Endothelial cell of umbilical vein (primary cell): ENCODE data around the gene MTCL1. TPM values are rescaled to one million over a fixed set of nuclear protein-coding genes. Genes with fewer than 3 reads are reported as not detected.

Experiments
- BruUV-seq: library from RNA; stranded (reverse); fragments of 400-500 nt; replicated peaks from 2 replicates; lab custom pipeline; 2021; lab: Mats Ljungman, UMichigan
- CTCF ChIA-PET: fragments of 300-600, 350-600 bp; sonication (Branson Sonifier 250); formaldehyde crosslinking; loops from one replicate; lab custom pipeline; 2021; ENCODE audit warnings: antibody characterized with exemption, inconsistent platforms; lab: Charles Lee
- POLR2A ChIA-PET: fragments of 300-600, 350-600 bp; sonication (Branson Sonifier 250); formaldehyde crosslinking; loops from one replicate; lab custom pipeline; 2021; ENCODE audit warnings: antibody characterized with exemption, inconsistent platforms; lab: Charles Lee
- DNase-seq: peaks from one replicate; pipeline ENCODE4 v3.0.0-alpha.2; 2011; ENCODE audit warnings: low read depth, low spot score
- FAIRE-seq: peaks from 2 replicates; lab custom pipeline; 2011; peaks lifted over from hg19 to GRCh38; lab: Jason Lieb, UNC
- H2AFZ ChIP-seq: 2 replicates; pipeline ENCODE4 v1.6.0; 2012; ENCODE audit warnings: low read depth, low read length, control low read depth, inconsistent platforms
- H3K27ac ChIP-seq: 2 replicates; pipeline ENCODE4 v1.5.1; 2011; ENCODE audit warnings: low read depth, mild to moderate bottlenecking, control low read depth, low read length, moderate library complexity; ENCODE audit not compliant: insufficient read depth
- H3K27me3 ChIP-seq, 2 experiments: 2 replicates each; pipeline versions ENCODE4 v1.6.0 to v1.6.1; 2011; ENCODE audit warnings: low read length in 2 of 2, mixed read lengths in 1 of 2; ENCODE audit not compliant: control insufficient read depth in 2 of 2, insufficient read depth in 2 of 2
- H3K36me3 ChIP-seq, 2 experiments: 2 replicates in 1 of 2; 3 replicates in 1 of 2; pipeline ENCODE4 v1.5.1; 2011; ENCODE audit warnings: low read length in 2 of 2, mild to moderate bottlenecking in 1 of 2, moderate library complexity in 1 of 2; ENCODE audit not compliant: control insufficient read depth in 2 of 2, insufficient read depth in 2 of 2; ENCODE audit errors: extremely low read depth in 1 of 2
- H3K4me1 ChIP-seq: 3 replicates; pipeline ENCODE4 v1.5.1; 2011; ENCODE audit warnings: mild to moderate bottlenecking, low read length; ENCODE audit not compliant: control insufficient read depth, insufficient read depth; ENCODE audit errors: extremely low read depth
- H3K4me2 ChIP-seq: 2 replicates; pipeline ENCODE4 v1.6.1; 2011; ENCODE audit warnings: low read length, control low read depth, mixed read lengths; ENCODE audit not compliant: insufficient read depth
- H3K4me3 ChIP-seq, 3 experiments: fragments of 200-600 bp in 1 of 3; sonication (generic), shearing (Covaris generic) in 1 of 3; replicated peaks in 1 of 3; 2 replicates each; pipeline ENCODE4 v1.5.1; 2011 to 2016; ENCODE audit warnings: control low read depth in 3 of 3, low read length in 3 of 3, mild to moderate bottlenecking in 2 of 3, inconsistent platforms in 1 of 3, low read depth in 1 of 3, moderate library complexity in 1 of 3; ENCODE audit not compliant: insufficient read depth in 1 of 3
- H3K79me2 ChIP-seq: 2 replicates; pipeline ENCODE4 v1.6.0; 2012; ENCODE audit warnings: low read length, inconsistent platforms; ENCODE audit not compliant: control insufficient read depth, insufficient read depth
- H3K9ac ChIP-seq: replicated peaks from 2 replicates; pipeline ENCODE3; 2011; ENCODE audit warnings: low read length, control low read depth; ENCODE audit not compliant: insufficient read depth; ENCODE audit errors: extremely low read depth
- H3K9me1 ChIP-seq: replicated peaks from 3 replicates; pipeline ENCODE4 v1.6.0; 2011; ENCODE audit warnings: mild to moderate bottlenecking, low read length; ENCODE audit not compliant: control insufficient read depth, insufficient read depth; ENCODE audit errors: extremely low read depth
- H3K9me3 ChIP-seq: replicated peaks from 2 replicates; pipeline ENCODE4 v1.5.1; 2012; ENCODE audit warnings: low read length, inconsistent platforms; ENCODE audit not compliant: control insufficient read depth, insufficient read depth
- H4K20me1 ChIP-seq: replicated peaks from 2 replicates; pipeline ENCODE3; 2011; ENCODE audit warnings: mild to moderate bottlenecking, low read length; ENCODE audit not compliant: control insufficient read depth, insufficient read depth; ENCODE audit errors: extremely low read depth
- EZH2 ChIP-seq: IDR thresholded peaks from 2 replicates; pipeline ENCODE4 v1.6.1; 2012; ENCODE audit warnings: borderline replicate concordance, low read depth, mild to moderate bottlenecking, moderate library complexity, low read length, inconsistent platforms; ENCODE audit not compliant: severe bottlenecking
- FOS ChIP-seq: IDR thresholded peaks from 2 replicates; pipeline ENCODE4 v1.6.1; 2011; ENCODE audit warnings: mild to moderate bottlenecking, low read length, moderate library complexity, borderline replicate concordance; ENCODE audit not compliant: insufficient read depth
- GATA2 ChIP-seq: IDR thresholded peaks from 2 replicates; pipeline ENCODE4 v1.7.0; 2011; ENCODE audit warnings: low read depth, mild to moderate bottlenecking, moderate library complexity, mixed read lengths, low read length; ENCODE audit not compliant: insufficient read length, insufficient read depth
- JUN ChIP-seq: IDR thresholded peaks from 2 replicates; pipeline ENCODE4 v1.6.1; 2011; ENCODE audit warnings: borderline replicate concordance, low read depth; ENCODE audit not compliant: insufficient read length, insufficient read depth
- MYC ChIP-seq: IDR thresholded peaks from one replicate; pipeline ENCODE4 v1.6.1; 2011; ENCODE audit warnings: mild to moderate bottlenecking, low read depth, low read length
- POLR2A ChIP-seq: IDR thresholded peaks from 2 replicates; pipeline ENCODE4 v1.6.1; 2012; ENCODE audit warnings: low read depth, mild to moderate bottlenecking, control low read depth, low read length
- POLR2AphosphoS5 ChIP-seq: IDR thresholded peaks from 2 replicates; pipeline ENCODE4 v1.6.1; 2012; ENCODE audit warnings: low read depth, mild to moderate bottlenecking, control low read depth, low read length, moderate library complexity; ENCODE audit not compliant: insufficient read depth
- dilution Hi-C: fragments of 300-500 bp; cut with MboI; formaldehyde crosslinking; loops from one replicate; pipeline ENCODE4 v1.15.0; 2019; ENCODE audit warnings: low sequenced_read_pairs; ENCODE audit not compliant: extremely low pct_ligation_motif_present
- intact Hi-C: fragments of 100-400 bp; cut with micrococcal nuclease; formaldehyde crosslinking; loops from one replicate; pipeline ENCODE4 v1.10.0; 2022
- polyA plus RNA-seq, 4 experiments: library from polyadenylated mRNA; depleted of rRNA in 3 of 4; stranded (reverse) in 3 of 4; unstranded in 1 of 4; fragments of >200 nt; gene quantifications; 2 replicates each; pipeline versions ENCODE4 v1.2.1 to v1.2.3, GENCODE V29; 2011 to 2012; ENCODE audit warnings: missing spikeins in 1 of 4
- total RNA-seq: library from RNA; stranded (reverse); gene quantifications from 2 replicates; pipeline ENCODE4 v1.2.3, GENCODE V29; 2021
- TF ChIP-seq, protein P1 (sequence below), 2 donors: IDR thresholded peaks; 1 replicate in 1 of 2; 2 replicates in 1 of 2; pipeline ENCODE4 v1.5.1; 2011; ENCODE audit warnings: low read length in 2 of 2, mild to moderate bottlenecking in 2 of 2, moderate library complexity in 2 of 2, control low read depth in 1 of 2, inconsistent platforms in 1 of 2, low read depth in 1 of 2; ENCODE audit not compliant: insufficient read depth in 1 of 2; ENCODE audit errors: extremely low read depth in 1 of 2
- TF ChIP-seq, protein P2 (sequence below): IDR thresholded peaks from 2 replicates; pipeline ENCODE4 v1.6.1; 2011; ENCODE audit not compliant: insufficient read depth, insufficient read length

MTCL1 gene
- total and polyA plus RNA-seq, 2 donors (not counting 3 experiments of a cell fraction or from before 2014, with no cell fraction given): 11.9 to 75.7 TPM

- BruUV-seq: no TSS peak
- POLR2A ChIA-PET: no interaction called here
- Histone ChIP-seq H3K4me3 (no peak overlapping the region), H2AFZ (no peak overlapping the region), H3K4me2 (no peak overlapping the region), H3K27me3 (no peaks in the 10 kb centered on the region), H3K9me1 (no peaks in the 10 kb centered on the region), H3K27ac (peak overlapping the region; percentile 9), H3K9ac (no peak overlapping the region), H3K4me1 (peaks cover 26% of the 10 kb centered on the region), H3K9me3 (no peaks in the 10 kb centered on the region), H3K36me3 (no peaks in the 10 kb centered on the region), H3K79me2 (peaks cover 55% of the 10 kb centered on the region), H4K20me1 (no peaks in the 10 kb centered on the region)
- TF ChIP-seq, protein P1, sequence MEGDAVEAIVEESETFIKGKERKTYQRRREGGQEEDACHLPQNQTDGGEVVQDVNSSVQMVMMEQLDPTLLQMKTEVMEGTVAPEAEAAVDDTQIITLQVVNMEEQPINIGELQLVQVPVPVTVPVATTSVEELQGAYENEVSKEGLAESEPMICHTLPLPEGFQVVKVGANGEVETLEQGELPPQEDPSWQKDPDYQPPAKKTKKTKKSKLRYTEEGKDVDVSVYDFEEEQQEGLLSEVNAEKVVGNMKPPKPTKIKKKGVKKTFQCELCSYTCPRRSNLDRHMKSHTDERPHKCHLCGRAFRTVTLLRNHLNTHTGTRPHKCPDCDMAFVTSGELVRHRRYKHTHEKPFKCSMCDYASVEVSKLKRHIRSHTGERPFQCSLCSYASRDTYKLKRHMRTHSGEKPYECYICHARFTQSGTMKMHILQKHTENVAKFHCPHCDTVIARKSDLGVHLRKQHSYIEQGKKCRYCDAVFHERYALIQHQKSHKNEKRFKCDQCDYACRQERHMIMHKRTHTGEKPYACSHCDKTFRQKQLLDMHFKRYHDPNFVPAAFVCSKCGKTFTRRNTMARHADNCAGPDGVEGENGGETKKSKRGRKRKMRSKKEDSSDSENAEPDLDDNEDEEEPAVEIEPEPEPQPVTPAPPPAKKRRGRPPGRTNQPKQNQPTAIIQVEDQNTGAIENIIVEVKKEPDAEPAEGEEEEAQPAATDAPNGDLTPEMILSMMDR (IDR thresholded peaks at IDR 0.05; ENCODE audit: extremely low read depth in 1 of 2, insufficient read depth in 1 of 2, low read depth in 1 of 2, low read length in 2 of 2): no peak
- TF ChIP-seq FOS: no peak
- no peak for TF ChIP-seq GATA2
- no peak for TF ChIP-seq POLR2A
- TF ChIP-seq, protein P2, sequence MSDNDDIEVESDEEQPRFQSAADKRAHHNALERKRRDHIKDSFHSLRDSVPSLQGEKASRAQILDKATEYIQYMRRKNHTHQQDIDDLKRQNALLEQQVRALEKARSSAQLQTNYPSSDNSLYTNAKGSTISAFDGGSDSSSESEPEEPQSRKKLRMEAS: no peak
- no peak for TF ChIP-seq POLR2AphosphoS5
- TF ChIP-seq MYC: no peak
- TF ChIP-seq JUN: no peak
- no peak for TF ChIP-seq EZH2
- CTCF ChIA-PET: no interaction called here
- intact Hi-C loops (no loop called here), dilution Hi-C loops (no loop called here)
- DNase-seq (no peak), FAIRE-seq (peak; percentile 21)
These were observed 27.3 kb downstream of the MTCL1 start for GRCh38 chr18:8732442-8733360.
